ENCODE data around the gene AMMECR1L.

DNA sequence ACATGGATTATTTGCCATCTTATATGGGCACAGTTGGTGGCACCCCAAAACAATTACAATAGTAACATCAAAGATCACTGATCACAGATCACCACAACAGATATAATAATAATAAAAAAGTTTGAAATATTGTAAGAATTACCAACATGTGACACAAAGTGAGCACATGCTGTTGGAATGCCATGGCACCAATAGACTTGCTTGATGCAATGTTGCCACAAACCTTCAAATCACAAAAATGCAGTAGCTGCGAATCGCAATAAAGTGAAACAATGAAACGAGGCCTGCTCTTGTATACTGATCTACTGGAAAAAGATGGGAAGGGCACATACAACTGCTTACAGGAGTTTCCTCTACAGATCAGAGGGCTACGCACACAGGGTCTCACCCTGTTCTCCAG, 32.2 kb upstream of the AMMECR1L start:
- TF ChIP-seq, protein P1, sequence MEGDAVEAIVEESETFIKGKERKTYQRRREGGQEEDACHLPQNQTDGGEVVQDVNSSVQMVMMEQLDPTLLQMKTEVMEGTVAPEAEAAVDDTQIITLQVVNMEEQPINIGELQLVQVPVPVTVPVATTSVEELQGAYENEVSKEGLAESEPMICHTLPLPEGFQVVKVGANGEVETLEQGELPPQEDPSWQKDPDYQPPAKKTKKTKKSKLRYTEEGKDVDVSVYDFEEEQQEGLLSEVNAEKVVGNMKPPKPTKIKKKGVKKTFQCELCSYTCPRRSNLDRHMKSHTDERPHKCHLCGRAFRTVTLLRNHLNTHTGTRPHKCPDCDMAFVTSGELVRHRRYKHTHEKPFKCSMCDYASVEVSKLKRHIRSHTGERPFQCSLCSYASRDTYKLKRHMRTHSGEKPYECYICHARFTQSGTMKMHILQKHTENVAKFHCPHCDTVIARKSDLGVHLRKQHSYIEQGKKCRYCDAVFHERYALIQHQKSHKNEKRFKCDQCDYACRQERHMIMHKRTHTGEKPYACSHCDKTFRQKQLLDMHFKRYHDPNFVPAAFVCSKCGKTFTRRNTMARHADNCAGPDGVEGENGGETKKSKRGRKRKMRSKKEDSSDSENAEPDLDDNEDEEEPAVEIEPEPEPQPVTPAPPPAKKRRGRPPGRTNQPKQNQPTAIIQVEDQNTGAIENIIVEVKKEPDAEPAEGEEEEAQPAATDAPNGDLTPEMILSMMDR (IDR thresholded peaks at IDR 0.05) = no peak
- TF ChIP-seq POLR2A (IDR thresholded peaks at IDR 0.05) = no peak
